Gastroesophageal sphincter (tissue), 4 donors: ENCODE results near the gene CRIP3. TPM values are rescaled to one million over a fixed set of nuclear protein-coding genes. Genes with fewer than 3 reads are reported as not detected.
A peak's percentile ranks its signal among the peaks of the same experiment; 100 is the strongest.

Source experiments
- ATAC-seq: fragments of 150-250 bp; one replicate; pipeline ENCODE4 v1.9.1; 2016; ENCODE audit warnings: mild to moderate bottlenecking, moderate library complexity
- H3K27ac ChIP-seq, 4 donors: fragments of 200-600 bp; sonication (generic) in 3 of 4; 1 replicate in 3 of 4; 2 replicates in 1 of 4; pipeline ENCODE4 v1.5.1; 2016 to 2019
- H3K27me3 ChIP-seq: fragments of 200-600 bp; sonication (generic); one replicate; pipeline ENCODE4 v1.5.1; 2019
- H3K36me3 ChIP-seq, 2 donors: fragments of 200-600 bp; sonication (generic); one replicate each; pipeline ENCODE4 v1.5.1; 2019; ENCODE audit warnings: control low read depth in 1 of 2
- H3K4me1 ChIP-seq, 3 donors: fragments of 200-600 bp; sonication (generic); 1 replicate in 2 of 3; 2 replicates in 1 of 3; pipeline ENCODE4 v1.5.1; 2016 to 2019; ENCODE audit warnings: control low read depth in 2 of 3
- H3K4me3 ChIP-seq, 2 donors: fragments of 200-600 bp; sonication (generic); one replicate each; pipeline ENCODE4 v1.5.1; 2019; ENCODE audit warnings: mild to moderate bottlenecking in 1 of 2, moderate library complexity in 1 of 2
- H3K9me3 ChIP-seq, 3 donors: fragments of 200-600 bp; sonication (generic); one replicate each; pipeline ENCODE4 v1.5.1; 2017 to 2019; ENCODE audit warnings: control low read depth in 2 of 3
- EP300 ChIP-seq: sonication (generic); formaldehyde crosslinking; IDR thresholded peaks from one replicate; pipeline ENCODE4 v1.6.1; 2017; ENCODE audit warnings: antibody characterized with exemption, mild to moderate bottlenecking
- POLR2A ChIP-seq, 2 donors: fragments of 450-650 bp; IDR thresholded peaks; one replicate each; pipeline ENCODE4 v1.6.1; 2017; ENCODE audit warnings: antibody characterized with exemption in 2 of 2, mild to moderate bottlenecking in 2 of 2, moderate library complexity in 1 of 2
- POLR2AphosphoS5 ChIP-seq: sonication (generic); formaldehyde crosslinking; IDR thresholded peaks from one replicate; pipeline ENCODE4 v1.6.1; 2017; ENCODE audit warnings: antibody characterized with exemption
- WGBS, 2 donors: methylation state at CpG; one replicate each; pipeline ENCODE4 v1.1.5; 2018; ENCODE audit warnings: low coverage in 1 of 2; 5-methylcytosine and 5-hydroxymethylcytosine counted together
- total RNA-seq, 4 donors: library from RNA; depleted of rRNA; stranded (reverse); fragments of >200 nt; gene quantifications; one replicate each; pipeline ENCODE4 v1.1.0, GENCODE V29; 2016
- TF ChIP-seq, protein P1 (sequence below), 4 experiments: fragments of 200-600 bp in 2 of 4; fragments of 450-650 bp in 2 of 4; sonication (generic) in 1 of 4; IDR thresholded peaks; one replicate each; pipeline ENCODE4 v1.5.1; 2017 to 2019; ENCODE audit warnings: antibody characterized with exemption in 4 of 4, mild to moderate bottlenecking in 2 of 4, moderate library complexity in 2 of 4

CRIP3 gene
- total RNA-seq, 4 donors from 2014 or later = not detected

DNA sequence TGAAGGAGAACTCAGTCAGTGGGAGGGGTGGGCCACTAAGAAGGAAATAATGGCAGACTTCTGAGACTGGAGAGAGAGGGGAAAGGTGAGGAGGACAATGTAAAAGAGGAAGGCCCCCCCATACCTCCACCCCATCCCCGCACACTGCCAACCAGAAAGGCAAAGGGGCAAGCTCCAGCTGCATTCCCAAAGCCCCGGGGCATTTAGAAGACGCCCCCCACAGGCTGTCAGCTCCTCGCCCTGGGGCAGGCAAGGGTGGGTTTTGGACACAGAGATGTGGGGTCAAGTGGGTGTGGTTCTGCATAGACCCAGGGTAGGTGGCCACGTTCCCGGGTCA, 31.4 kb downstream of the CRIP3 start:
- 60 to 85% methylated on average over 1 to 2 of the region's 6 CpGs for WGBS, 2 donors

DNA sequence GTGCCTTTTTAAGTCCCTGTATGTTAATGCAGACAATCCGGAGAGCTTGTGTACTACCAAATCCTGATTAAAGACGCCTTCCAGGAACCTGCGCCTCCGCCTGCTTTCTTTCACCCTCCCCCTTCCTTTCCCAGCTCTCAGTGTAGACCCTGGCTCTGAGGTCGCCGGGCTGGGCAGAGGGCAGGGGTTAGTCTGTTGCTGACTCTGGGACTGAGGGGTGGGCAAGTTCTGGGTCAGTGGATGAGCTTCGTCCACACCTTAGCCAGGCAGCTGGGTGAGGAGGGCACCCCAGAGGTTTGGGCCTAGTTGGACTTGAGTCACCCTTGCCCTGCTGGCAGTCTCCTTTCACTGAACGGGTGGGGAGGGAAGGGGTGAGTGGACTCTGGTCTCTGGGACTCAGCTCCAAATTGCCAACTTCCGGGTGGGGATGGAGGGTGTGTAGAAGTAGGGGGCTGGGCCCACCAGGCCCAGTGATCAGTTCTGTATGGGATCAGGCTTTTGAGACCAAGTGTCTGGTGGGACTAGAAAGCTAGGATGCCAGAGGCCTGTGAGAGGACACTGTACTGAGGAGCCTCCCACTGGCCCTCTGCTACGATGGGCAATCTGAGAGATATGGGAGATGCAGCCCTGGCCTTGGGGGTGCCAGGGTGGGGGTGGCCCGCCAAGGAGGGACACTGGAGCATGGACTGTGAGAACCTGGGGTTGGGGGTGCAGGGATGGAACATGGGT, 31.9 kb downstream of the CRIP3 start:
- WGBS, 2 donors = 82% methylated on average over 4 of the region's 11 CpGs; no CpG with 5 or more reads in 1 of the 2 donors
- H3K4me3 ChIP-seq = no peak overlapping the region
- H3K4me1 ChIP-seq = peaks cover 0 to 34% (median 12%) of the 10 kb centered on the region in 3 donors
- no peaks in the 10 kb centered on the region for H3K36me3 ChIP-seq
- ATAC-seq = no peak
- H3K27ac ChIP-seq = no peak overlapping the region
- TF ChIP-seq POLR2AphosphoS5 (no peak), EP300 (no peak), POLR2A (IDR thresholded peaks at IDR 0.05) (no peak)
- TF ChIP-seq, protein P1, sequence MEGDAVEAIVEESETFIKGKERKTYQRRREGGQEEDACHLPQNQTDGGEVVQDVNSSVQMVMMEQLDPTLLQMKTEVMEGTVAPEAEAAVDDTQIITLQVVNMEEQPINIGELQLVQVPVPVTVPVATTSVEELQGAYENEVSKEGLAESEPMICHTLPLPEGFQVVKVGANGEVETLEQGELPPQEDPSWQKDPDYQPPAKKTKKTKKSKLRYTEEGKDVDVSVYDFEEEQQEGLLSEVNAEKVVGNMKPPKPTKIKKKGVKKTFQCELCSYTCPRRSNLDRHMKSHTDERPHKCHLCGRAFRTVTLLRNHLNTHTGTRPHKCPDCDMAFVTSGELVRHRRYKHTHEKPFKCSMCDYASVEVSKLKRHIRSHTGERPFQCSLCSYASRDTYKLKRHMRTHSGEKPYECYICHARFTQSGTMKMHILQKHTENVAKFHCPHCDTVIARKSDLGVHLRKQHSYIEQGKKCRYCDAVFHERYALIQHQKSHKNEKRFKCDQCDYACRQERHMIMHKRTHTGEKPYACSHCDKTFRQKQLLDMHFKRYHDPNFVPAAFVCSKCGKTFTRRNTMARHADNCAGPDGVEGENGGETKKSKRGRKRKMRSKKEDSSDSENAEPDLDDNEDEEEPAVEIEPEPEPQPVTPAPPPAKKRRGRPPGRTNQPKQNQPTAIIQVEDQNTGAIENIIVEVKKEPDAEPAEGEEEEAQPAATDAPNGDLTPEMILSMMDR (IDR thresholded peaks at IDR 0.05) = no peak
- H3K9me3 ChIP-seq = no peaks in the 10 kb centered on the region
- peaks cover 28% of the 10 kb centered on the region for H3K27me3 ChIP-seq

More for the DNA sequence above, 31.4 kb downstream of the CRIP3 start:
- Histone ChIP-seq H3K36me3 (no peaks in the 10 kb centered on the region), H3K27ac (no peak overlapping the region), H3K9me3 (no peaks in the 10 kb centered on the region), H3K27me3 (peaks cover 28% of the 10 kb centered on the region), H3K4me1 (peaks cover 0 to 34% (median 12%) of the 10 kb centered on the region in 3 donors), H3K4me3 (no peak overlapping the region)
- TF ChIP-seq, protein P1 (IDR thresholded peaks at IDR 0.05) = no peak
- TF ChIP-seq POLR2A (IDR thresholded peaks at IDR 0.05) (no peak), POLR2AphosphoS5 (no peak), EP300 (no peak)
- no peak for ATAC-seq

DNA sequence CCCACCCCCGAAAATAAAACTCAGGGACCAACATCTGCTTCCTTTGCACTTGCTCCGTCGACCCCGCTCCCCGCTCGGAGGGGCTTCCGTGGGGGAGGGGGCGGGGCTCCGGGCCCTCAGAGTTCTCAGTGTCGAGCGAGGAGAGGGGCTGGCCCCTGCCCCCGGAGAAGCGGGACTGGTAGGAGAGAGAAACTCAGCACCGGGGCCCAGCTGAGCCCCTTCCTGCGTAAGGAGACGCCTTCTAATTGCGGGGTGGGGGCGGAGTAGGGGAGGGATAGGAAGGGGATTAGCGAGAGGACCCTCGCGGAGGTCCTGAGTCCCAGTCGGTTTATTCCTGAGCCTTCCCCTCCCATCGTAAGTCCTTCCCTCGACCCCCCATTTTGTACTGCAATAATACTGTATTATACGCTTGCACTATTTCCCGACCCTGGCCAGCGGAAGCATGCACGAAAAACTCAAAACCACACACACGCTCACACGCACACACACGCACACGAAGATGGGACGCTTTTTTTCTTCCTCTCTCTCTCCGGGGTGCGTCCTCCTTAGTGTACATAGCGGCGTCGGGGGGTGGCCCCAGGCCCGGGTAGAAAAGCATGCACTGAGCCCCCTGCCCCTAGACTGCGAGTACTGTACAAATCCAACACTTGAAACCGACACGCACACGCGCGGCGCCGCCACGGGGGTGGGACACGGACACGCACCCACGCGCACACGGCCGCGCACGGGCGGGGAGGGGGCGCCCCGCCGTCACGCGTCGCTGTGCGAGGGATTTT, 32.6 kb downstream of the CRIP3 start:
- H3K27me3 ChIP-seq = peaks cover 28% of the 10 kb centered on the region
- no peaks in the 10 kb centered on the region for H3K36me3 ChIP-seq
- H3K9me3 ChIP-seq = no peaks in the 10 kb centered on the region
- peak overlapping the region in 1 of 2 donors; percentile 58 for H3K4me3 ChIP-seq
- no peak for ATAC-seq
- H3K27ac ChIP-seq = peak overlapping the region in 1 of 4 donors; percentile 51
- TF ChIP-seq POLR2A (IDR thresholded peaks at IDR 0.05) (no peak), POLR2AphosphoS5 (no peak), EP300 (no peak)
- TF ChIP-seq, protein P1 (IDR thresholded peaks at IDR 0.05) = no peak
- peaks cover 0 to 34% (median 12%) of the 10 kb centered on the region in 3 donors for H3K4me1 ChIP-seq
- 20 to 52% methylated on average over 1 to 7 of the region's 64 CpGs for WGBS, 2 donors

DNA sequence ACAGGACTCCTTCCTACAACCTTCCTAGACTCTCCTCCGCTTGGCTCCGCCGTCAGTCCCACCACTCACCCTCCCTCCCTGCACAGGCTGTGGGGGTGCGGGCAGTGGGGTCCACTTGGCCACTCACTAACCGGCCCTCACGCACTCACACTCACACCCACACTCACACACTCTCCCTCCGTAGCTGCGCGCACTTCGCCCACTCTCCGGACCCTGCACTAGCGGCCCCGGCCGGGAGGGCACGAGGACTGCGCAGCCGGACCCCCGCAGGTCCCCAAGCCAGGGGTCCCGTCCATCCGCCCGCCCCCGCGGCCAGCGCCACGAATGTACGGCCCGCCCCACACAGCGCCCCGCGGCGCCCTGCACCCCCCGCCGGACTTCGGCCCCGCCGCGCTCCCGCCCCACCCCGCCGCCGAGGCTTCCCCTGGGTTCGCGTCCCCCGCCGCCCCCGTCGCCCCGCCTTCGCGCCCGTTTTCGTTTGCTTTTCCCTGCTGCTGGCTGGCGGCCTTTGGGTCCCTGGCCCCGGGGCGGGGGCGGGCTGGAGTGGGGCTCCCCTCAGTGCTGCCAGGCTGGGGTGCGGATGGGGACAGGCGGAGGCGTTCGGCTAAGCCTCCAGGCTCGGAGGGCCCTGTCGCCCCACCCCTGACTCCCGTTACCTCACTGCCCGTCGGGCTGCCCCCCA, 33.6 kb downstream of the CRIP3 start:
- ATAC-seq = no peak
- H3K4me1 ChIP-seq = peaks cover 0 to 42% (median 14%) of the 10 kb centered on the region in 3 donors
- H3K27ac ChIP-seq = peak overlapping the region in 1 of 4 donors; percentile 51
- H3K9me3 ChIP-seq = no peaks in the 10 kb centered on the region
- 0 to 20% methylated on average over 2 to 8 of the region's 65 CpGs for WGBS, 2 donors
- peak overlapping the region; percentile 25 to 58 for H3K4me3 ChIP-seq
- H3K27me3 ChIP-seq = peaks cover 28% of the 10 kb centered on the region
- TF ChIP-seq POLR2A (IDR thresholded peaks at IDR 0.05) (no peak), EP300 (no peak), POLR2AphosphoS5 (no peak)
- TF ChIP-seq, protein P1 (IDR thresholded peaks at IDR 0.05) = no peak
- no peaks in the 10 kb centered on the region for H3K36me3 ChIP-seq
